ENCODE results near the gene FAM124B.

FAM124B gene

GRCh38 chr2:224401641-224402342, at the start of gene FAM124B:
TSS of gene FAM124B (minus strand) at chr2:224402107. CDS start at chr2:224401768, 339 bp downstream.
- H3K27me3 Mint-ChIP-seq: peaks cover 8% of the 10 kb centered on the region
- peak within 1 kb of the TSS; percentile 63 to 67 for H3K4me3 Mint-ChIP-seq
- H3K4me1 Mint-ChIP-seq: peaks cover 18% of the 10 kb centered on the region
- H3K9me3 Mint-ChIP-seq: peaks cover 0 to 5% of the 10 kb centered on the region in 2 donors
- peak; percentile 89 for ATAC-seq
- DNase-seq: peak; percentile 32 to 33
- H3K27ac Mint-ChIP-seq: peak within 1 kb of the TSS; percentile 12 to 17

- Mint-ChIP-seq H3K27ac (no peak overlapping the region), H3K4me3 (no peak overlapping the region), H3K9me3 (no peaks in the 10 kb centered on the region), H3K4me1 (no peaks in the 10 kb centered on the region), H3K27me3 (peaks cover 12% of the 10 kb centered on the region)
- ATAC-seq (no peak), DNase-seq (no peak)
Measured at GRCh38 chr2:224449212-224450147, 47.6 kb upstream of the FAM124B start.

GRCh38 chr2:224448236-224448635, 46.3 kb upstream of the FAM124B start:
- no peaks in the 10 kb centered on the region for H3K9me3 Mint-ChIP-seq
- no peak overlapping the region for H3K27ac Mint-ChIP-seq
- no peaks in the 10 kb centered on the region for H3K4me1 Mint-ChIP-seq
- H3K4me3 Mint-ChIP-seq: no peak overlapping the region
- H3K27me3 Mint-ChIP-seq: peaks cover 25% of the 10 kb centered on the region
- DNase-seq (no peak), ATAC-seq (no peak)

GRCh38 chr2:224444783-224445182, 42.9 kb upstream of the FAM124B start:
- H3K27me3 Mint-ChIP-seq: peaks cover 52% of the 10 kb centered on the region
- no peak for DNase-seq
- H3K4me3 Mint-ChIP-seq: no peak overlapping the region

GRCh38 chr2:224444021-224444420, 42.1 kb upstream of the FAM124B start:
- Mint-ChIP-seq H3K4me1 (peaks cover 12% of the 10 kb centered on the region), H3K4me3 (peak overlapping the region in 1 of 2 donors; percentile 23), H3K27ac (no peak overlapping the region), H3K27me3 (peaks cover 44% of the 10 kb centered on the region), H3K9me3 (no peaks in the 10 kb centered on the region)
- ATAC-seq: no peak
- DNase-seq: no peak

More at GRCh38 chr2:224444783-224445182, 42.9 kb upstream of the FAM124B start:
- peaks cover 12% of the 10 kb centered on the region for H3K4me1 Mint-ChIP-seq
- no peak overlapping the region for H3K27ac Mint-ChIP-seq
- no peaks in the 10 kb centered on the region for H3K9me3 Mint-ChIP-seq
- no peak for ATAC-seq

- ATAC-seq: peak; percentile 69
- Mint-ChIP-seq H3K4me1 (peaks cover 12% of the 10 kb centered on the region), H3K4me3 (peak overlapping the region; percentile 72 to 83), H3K27me3 (peaks cover 43% of the 10 kb centered on the region), H3K9me3 (no peaks in the 10 kb centered on the region), H3K27ac (peak overlapping the region; percentile 31 to 76)
- peak; percentile 6 to 19 for DNase-seq
Measured at GRCh38 chr2:224442071-224442967, 40.4 kb upstream of the FAM124B start.

- DNase-seq: no peak
- Mint-ChIP-seq H3K4me3 (peak overlapping the region in 1 of 2 donors; percentile 83), H3K9me3 (no peaks in the 10 kb centered on the region), H3K27ac (no peak overlapping the region), H3K4me1 (peaks cover 12% of the 10 kb centered on the region), H3K27me3 (peaks cover 49% of the 10 kb centered on the region)
- ATAC-seq: no peak
Measured at GRCh38 chr2:224440988-224441387, 39.1 kb upstream of the FAM124B start.

GRCh38 chr2:224438726-224439125, 36.8 kb upstream of the FAM124B start:
- no peak overlapping the region for H3K27ac Mint-ChIP-seq
- H3K9me3 Mint-ChIP-seq: no peaks in the 10 kb centered on the region
- no peak overlapping the region for H3K4me3 Mint-ChIP-seq
- ATAC-seq (no peak), DNase-seq (no peak)
- peaks cover 12% of the 10 kb centered on the region for H3K4me1 Mint-ChIP-seq
- peaks cover 39% of the 10 kb centered on the region for H3K27me3 Mint-ChIP-seq

GRCh38 chr2:224436634-224437033, 34.7 kb upstream of the FAM124B start:
- no peak for DNase-seq
- ATAC-seq: peak; percentile 52
- Mint-ChIP-seq H3K4me3 (no peak overlapping the region), H3K27ac (no peak overlapping the region), H3K9me3 (no peaks in the 10 kb centered on the region), H3K4me1 (peaks cover 10% of the 10 kb centered on the region), H3K27me3 (peaks cover 21% of the 10 kb centered on the region)

- H3K27me3 Mint-ChIP-seq: peaks cover 13% of the 10 kb centered on the region
- no peak for ATAC-seq
Measured at GRCh38 chr2:224434618-224435017, 32.7 kb upstream of the FAM124B start.

GRCh38 chr2:224433442-224433841, 31.5 kb upstream of the FAM124B start:
- H3K27me3 Mint-ChIP-seq: peaks cover 19% of the 10 kb centered on the region
- H3K4me3 Mint-ChIP-seq: no peak overlapping the region
- no peak for DNase-seq
- no peak overlapping the region for H3K27ac Mint-ChIP-seq
- H3K9me3 Mint-ChIP-seq: peaks cover 3 to 11% of the 10 kb centered on the region in 2 donors
- ATAC-seq: no peak
- H3K4me1 Mint-ChIP-seq: peaks cover 8% of the 10 kb centered on the region

More at GRCh38 chr2:224434618-224435017, 32.7 kb upstream of the FAM124B start:
- no peak overlapping the region for H3K27ac Mint-ChIP-seq
- peaks cover 0 to 5% of the 10 kb centered on the region in 2 donors for H3K9me3 Mint-ChIP-seq
- no peak overlapping the region for H3K4me3 Mint-ChIP-seq
- no peak for DNase-seq
- H3K4me1 Mint-ChIP-seq: peaks cover 8% of the 10 kb centered on the region

- H3K9me3 Mint-ChIP-seq: peaks cover 5 to 11% of the 10 kb centered on the region in 2 donors
- peaks cover 8% of the 10 kb centered on the region for H3K4me1 Mint-ChIP-seq
- no peak overlapping the region for H3K27ac Mint-ChIP-seq
- no peak overlapping the region for H3K4me3 Mint-ChIP-seq
- DNase-seq: no peak
- ATAC-seq: no peak
- peaks cover 19% of the 10 kb centered on the region for H3K27me3 Mint-ChIP-seq
Measured at GRCh38 chr2:224432003-224432579, 30.2 kb upstream of the FAM124B start.

- DNase-seq: no peak
- Mint-ChIP-seq H3K4me1 (peaks cover 8% of the 10 kb centered on the region), H3K27me3 (peaks cover 13% of the 10 kb centered on the region), H3K9me3 (peaks cover 15 to 25% of the 10 kb centered on the region in 2 donors), H3K27ac (no peak overlapping the region), H3K4me3 (no peak overlapping the region)
- no peak for ATAC-seq
Measured at GRCh38 chr2:224429441-224429810, 27.5 kb upstream of the FAM124B start.

GRCh38 chr2:224428787-224429440, 27.0 kb upstream of the FAM124B start:
- H3K27me3 Mint-ChIP-seq: peaks cover 13% of the 10 kb centered on the region
- H3K4me3 Mint-ChIP-seq: no peak overlapping the region
- H3K9me3 Mint-ChIP-seq: peaks cover 15 to 25% of the 10 kb centered on the region in 2 donors
- no peak overlapping the region for H3K27ac Mint-ChIP-seq
- H3K4me1 Mint-ChIP-seq: peaks cover 8% of the 10 kb centered on the region
- ATAC-seq: no peak
- DNase-seq: no peak

All from stimulated activated naive CD8-positive, alpha-beta T cell treated with anti-CD3 and anti-CD28 coated beads, Interleukin-15, amount 100 ng/mL, for 72 hours (primary cell).